ENCODE measurements around the gene PTX4.

DNA sequence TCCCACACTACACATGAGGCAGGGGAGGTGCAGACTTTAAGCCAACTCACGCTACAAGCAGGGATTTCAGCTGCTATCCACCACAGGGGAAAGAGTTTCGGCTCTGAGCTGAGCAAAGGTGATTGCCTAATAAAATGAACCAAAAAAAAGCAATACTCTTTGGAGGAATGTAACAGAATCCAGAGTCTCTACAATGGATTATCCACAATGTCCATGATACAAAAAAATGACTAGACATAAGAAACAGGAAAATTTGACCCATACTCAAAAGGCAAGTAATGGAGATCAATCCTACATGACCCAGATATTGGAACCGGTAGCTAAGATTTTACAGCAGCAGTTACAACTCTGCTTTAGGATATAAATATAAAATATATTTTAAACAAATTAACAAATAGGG is 25.8 kb upstream of the PTX4 start:
- TF ChIP-seq POLR2A (IDR thresholded peaks at IDR 0.05), result no peak
- TF ChIP-seq, protein P1, sequence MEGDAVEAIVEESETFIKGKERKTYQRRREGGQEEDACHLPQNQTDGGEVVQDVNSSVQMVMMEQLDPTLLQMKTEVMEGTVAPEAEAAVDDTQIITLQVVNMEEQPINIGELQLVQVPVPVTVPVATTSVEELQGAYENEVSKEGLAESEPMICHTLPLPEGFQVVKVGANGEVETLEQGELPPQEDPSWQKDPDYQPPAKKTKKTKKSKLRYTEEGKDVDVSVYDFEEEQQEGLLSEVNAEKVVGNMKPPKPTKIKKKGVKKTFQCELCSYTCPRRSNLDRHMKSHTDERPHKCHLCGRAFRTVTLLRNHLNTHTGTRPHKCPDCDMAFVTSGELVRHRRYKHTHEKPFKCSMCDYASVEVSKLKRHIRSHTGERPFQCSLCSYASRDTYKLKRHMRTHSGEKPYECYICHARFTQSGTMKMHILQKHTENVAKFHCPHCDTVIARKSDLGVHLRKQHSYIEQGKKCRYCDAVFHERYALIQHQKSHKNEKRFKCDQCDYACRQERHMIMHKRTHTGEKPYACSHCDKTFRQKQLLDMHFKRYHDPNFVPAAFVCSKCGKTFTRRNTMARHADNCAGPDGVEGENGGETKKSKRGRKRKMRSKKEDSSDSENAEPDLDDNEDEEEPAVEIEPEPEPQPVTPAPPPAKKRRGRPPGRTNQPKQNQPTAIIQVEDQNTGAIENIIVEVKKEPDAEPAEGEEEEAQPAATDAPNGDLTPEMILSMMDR (IDR thresholded peaks at IDR 0.05), result no peak

Data from thyroid gland (tissue), 4 donors.